Neural cell (in vitro differentiated cells): ENCODE results near the gene ELMO1. TPM values are rescaled to one million over a fixed set of nuclear protein-coding genes. Genes with fewer than 3 reads are reported as not detected.

Experiments
- H2AFZ ChIP-seq: fragments of 200-600, 300-800 bp; sonication (generic), shearing (Covaris generic); 2 replicates; pipeline ENCODE4 v1.6.0; 2014; ENCODE audit warnings: low read depth, mild to moderate bottlenecking, antibody characterized with exemption, low read length, moderate library complexity
- H3F3A ChIP-seq: fragments of 200-600 bp; shearing (Covaris generic); 2 replicates; pipeline ENCODE4 v1.6.1; 2016; ENCODE audit warnings: mild to moderate bottlenecking, moderate library complexity, mixed read lengths, antibody characterized with exemption, low read length; ENCODE audit not compliant: insufficient read depth, poor library complexity, severe bottlenecking
- H3K27ac ChIP-seq: fragments of 200-600, 300-800 bp; sonication (generic), shearing (Covaris generic); 2 replicates; pipeline ENCODE4 v1.5.1; 2014; ENCODE audit warnings: mild to moderate bottlenecking, low read length, moderate library complexity
- H3K27me3 ChIP-seq: fragments of 300-800, 200-600 bp; sonication (generic), shearing (Covaris generic); 2 replicates; pipeline ENCODE4 v1.6.0; 2014; ENCODE audit warnings: mild to moderate bottlenecking, low read depth, low read length, moderate library complexity; ENCODE audit not compliant: insufficient read depth
- H3K36me3 ChIP-seq: fragments of 300-800, 200-600 bp; sonication (generic), shearing (Covaris generic); 2 replicates; pipeline ENCODE4 v1.5.1; 2014; ENCODE audit warnings: mild to moderate bottlenecking, antibody characterized with exemption, low read length, moderate library complexity; ENCODE audit not compliant: insufficient read depth
- H3K4me2 ChIP-seq: fragments of 300-800, 200-600 bp; sonication (generic), shearing (Covaris generic); 2 replicates; pipeline ENCODE4 v1.6.0; 2014; ENCODE audit warnings: mild to moderate bottlenecking, low read length
- H3K4me3 ChIP-seq: fragments of 300-800, 200-600 bp; sonication (generic), shearing (Covaris generic); 2 replicates; pipeline ENCODE4 v1.5.1; 2014; ENCODE audit warnings: mild to moderate bottlenecking, low read length, moderate library complexity
- H3K79me2 ChIP-seq: fragments of 200-600 bp; shearing (Covaris generic); replicated peaks from 2 replicates; pipeline ENCODE4 v1.6.0; 2014; ENCODE audit warnings: mild to moderate bottlenecking, low read length, moderate library complexity; ENCODE audit not compliant: insufficient read depth
- H3K9ac ChIP-seq: fragments of 300-800, 200-600 bp; sonication (generic), shearing (Covaris generic); 2 replicates; pipeline ENCODE4 v1.6.1; 2016; ENCODE audit warnings: mild to moderate bottlenecking, low read length, mixed read lengths
- H3K9me2 ChIP-seq: fragments of 200-600 bp; shearing (Covaris generic); 2 replicates; pipeline ENCODE4 v1.6.1; 2016; ENCODE audit warnings: mild to moderate bottlenecking, low read length, mixed read lengths; ENCODE audit not compliant: insufficient read depth
- H3K9me3 ChIP-seq: fragments of 200-600, 300-800 bp; sonication (generic), shearing (Covaris generic); 2 replicates; pipeline ENCODE4 v1.6.1; 2016; ENCODE audit warnings: mild to moderate bottlenecking, mixed run types, low read length, moderate library complexity, mixed read lengths
- H4K20me1 ChIP-seq: fragments of 200-600 bp; shearing (Covaris generic); 2 replicates; pipeline ENCODE4 v1.6.1; 2016; ENCODE audit warnings: mild to moderate bottlenecking, mixed run types; ENCODE audit not compliant: insufficient read depth
- EP300 ChIP-seq: fragments of 450-650 bp; conservative IDR thresholded peaks from 2 replicates; pipeline ENCODE4 v1.6.1; 2014; ENCODE audit warnings: antibody characterized with exemption, mild to moderate bottlenecking, moderate library complexity; ENCODE audit not compliant: poor library complexity, severe bottlenecking
- EZH2 ChIP-seq: fragments of 200-600, 300-800 bp; shearing (Covaris generic), sonication (generic); IDR thresholded peaks from 2 replicates; pipeline ENCODE4 v1.6.1; 2014; ENCODE audit warnings: antibody characterized with exemption, low read length, borderline replicate concordance, mild to moderate bottlenecking; ENCODE audit not compliant: insufficient read depth, poor library complexity, severe bottlenecking
- MXI1 ChIP-seq: fragments of 450-650 bp; conservative IDR thresholded peaks from 2 replicates; pipeline ENCODE4 v1.6.1; 2014; ENCODE audit warnings: antibody characterized with exemption, mild to moderate bottlenecking; ENCODE audit not compliant: poor library complexity, severe bottlenecking
- POLR2AphosphoS5 ChIP-seq: IDR thresholded peaks from 2 replicates; pipeline ENCODE4 v1.6.1; 2012
- RAD21 ChIP-seq: fragments of 450-650 bp; conservative IDR thresholded peaks from 2 replicates; pipeline ENCODE4 v1.6.1; 2014; ENCODE audit warnings: antibody characterized with exemption, mild to moderate bottlenecking, moderate library complexity
- REST ChIP-seq: IDR thresholded peaks from 2 replicates; pipeline ENCODE4 v1.6.1; 2012; ENCODE audit warnings: borderline replicate concordance
- SMC3 ChIP-seq: fragments of 450-650 bp; conservative IDR thresholded peaks from 2 replicates; pipeline ENCODE4 v1.6.1; 2014; ENCODE audit warnings: antibody characterized with exemption, mild to moderate bottlenecking, moderate library complexity; ENCODE audit not compliant: poor library complexity
- TAF1 ChIP-seq: IDR thresholded peaks from 2 replicates; pipeline ENCODE4 v1.6.1; 2012; ENCODE audit warnings: low read depth
- polyA plus RNA-seq: library from polyadenylated mRNA; depleted of rRNA; stranded (reverse); fragments of >200 nt; gene quantifications from 2 replicates; pipeline ENCODE4 v1.2.3, GENCODE V29; 2014
- TF ChIP-seq, protein P1 (sequence below): fragments of 450-650 bp; IDR thresholded peaks from 2 replicates; pipeline ENCODE4 v1.5.1; 2014; ENCODE audit warnings: antibody characterized with exemption, mild to moderate bottlenecking, moderate library complexity; ENCODE audit not compliant: poor library complexity, severe bottlenecking

ELMO1 gene
- polyA plus RNA-seq, 1 donor from 2014 or later = 12.2 TPM

DNA sequence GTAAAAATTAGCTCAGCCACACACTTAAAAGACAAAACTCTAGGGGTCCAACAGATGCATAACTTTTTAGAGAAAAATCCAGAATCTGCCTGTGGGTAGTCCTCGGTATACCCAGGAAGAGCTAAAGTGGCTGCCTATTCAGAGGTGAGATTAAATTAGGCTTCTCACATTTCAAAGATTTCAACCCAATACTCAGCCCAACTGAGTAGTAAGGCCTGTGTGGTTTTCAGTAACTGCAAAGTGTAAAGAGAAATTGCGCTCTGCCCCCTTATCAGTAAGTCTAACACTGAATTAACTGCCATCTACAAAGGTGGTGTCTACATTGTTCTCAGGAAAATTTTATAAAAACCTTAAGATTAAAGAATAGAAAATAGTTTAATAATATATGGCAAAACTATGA is 88.2 kb downstream of the ELMO1 start:
- H3K36me3 ChIP-seq = no peaks in the 10 kb centered on the region
- no peak overlapping the region for H3K27ac ChIP-seq
- no peaks in the 10 kb centered on the region for H3K9me2 ChIP-seq
- no peak overlapping the region for H3K9ac ChIP-seq
- H3F3A ChIP-seq = no peaks in the 10 kb centered on the region
- H3K9me3 ChIP-seq = no peaks in the 10 kb centered on the region
- no peak overlapping the region for H3K4me2 ChIP-seq
- H3K79me2 ChIP-seq = no peaks in the 10 kb centered on the region
- H2AFZ ChIP-seq = no peak overlapping the region
- no peak overlapping the region for H3K4me3 ChIP-seq
- TF ChIP-seq EZH2 (no peak), EP300 (no peak), TAF1 (no peak), SMC3 (no peak), REST (no peak), RAD21 (no peak), MXI1 (no peak), POLR2AphosphoS5 (no peak)
- TF ChIP-seq, protein P1, sequence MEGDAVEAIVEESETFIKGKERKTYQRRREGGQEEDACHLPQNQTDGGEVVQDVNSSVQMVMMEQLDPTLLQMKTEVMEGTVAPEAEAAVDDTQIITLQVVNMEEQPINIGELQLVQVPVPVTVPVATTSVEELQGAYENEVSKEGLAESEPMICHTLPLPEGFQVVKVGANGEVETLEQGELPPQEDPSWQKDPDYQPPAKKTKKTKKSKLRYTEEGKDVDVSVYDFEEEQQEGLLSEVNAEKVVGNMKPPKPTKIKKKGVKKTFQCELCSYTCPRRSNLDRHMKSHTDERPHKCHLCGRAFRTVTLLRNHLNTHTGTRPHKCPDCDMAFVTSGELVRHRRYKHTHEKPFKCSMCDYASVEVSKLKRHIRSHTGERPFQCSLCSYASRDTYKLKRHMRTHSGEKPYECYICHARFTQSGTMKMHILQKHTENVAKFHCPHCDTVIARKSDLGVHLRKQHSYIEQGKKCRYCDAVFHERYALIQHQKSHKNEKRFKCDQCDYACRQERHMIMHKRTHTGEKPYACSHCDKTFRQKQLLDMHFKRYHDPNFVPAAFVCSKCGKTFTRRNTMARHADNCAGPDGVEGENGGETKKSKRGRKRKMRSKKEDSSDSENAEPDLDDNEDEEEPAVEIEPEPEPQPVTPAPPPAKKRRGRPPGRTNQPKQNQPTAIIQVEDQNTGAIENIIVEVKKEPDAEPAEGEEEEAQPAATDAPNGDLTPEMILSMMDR = no peak
- H4K20me1 ChIP-seq = no peaks in the 10 kb centered on the region
- H3K27me3 ChIP-seq = no peaks in the 10 kb centered on the region

GRCh38 chr7:37359662-37360444 is 88.8 kb downstream of the ELMO1 start:
- H3K27ac ChIP-seq = no peak overlapping the region

More at GRCh38 chr7:37359662-37360444, 88.8 kb downstream of the ELMO1 start:
- Histone ChIP-seq H3K4me3 (no peak overlapping the region), H3K4me2 (no peak overlapping the region), H3K79me2 (no peaks in the 10 kb centered on the region), H3K9me2 (no peaks in the 10 kb centered on the region), H3F3A (no peaks in the 10 kb centered on the region), H3K9ac (no peak overlapping the region), H3K27me3 (no peaks in the 10 kb centered on the region), H3K9me3 (no peaks in the 10 kb centered on the region), H3K36me3 (no peaks in the 10 kb centered on the region), H2AFZ (no peak overlapping the region), H4K20me1 (no peaks in the 10 kb centered on the region)
- TF ChIP-seq EP300 (no peak), MXI1 (no peak), TAF1 (no peak), SMC3 (no peak), POLR2AphosphoS5 (no peak), EZH2 (no peak)
